IMR-90 (cell line): ENCODE results near the gene PSMD1. TPM values are rescaled to one million over a fixed set of nuclear protein-coding genes. Genes with fewer than 3 reads are reported as not detected.

ENCODE experiments used
- ATAC-seq: fragments of 200-7000 bp; cut with Tn5 transposase; 2 replicates; pipeline ENCODE4 v1.9.1; 2020; ENCODE audit warnings: low read depth, mild to moderate bottlenecking, moderate library complexity
- BruUV-seq: library from RNA; stranded (reverse); fragments of 400-500 nt; replicated peaks from 2 replicates; lab custom pipeline; 2021; lab: Mats Ljungman, UMichigan
- CTCF ChIA-PET: fragments of 300-600 bp; formaldehyde crosslinking; extraction: SDS; loops from one replicate; lab custom pipeline; 2021; ENCODE audit warnings: antibody characterized with exemption; lab: Yijun Ruan, JAX
- POLR2A ChIA-PET: fragments of 300-600 bp; sonication (Branson Sonifier 250); formaldehyde crosslinking; loops from one replicate; lab custom pipeline; 2022; ENCODE audit warnings: antibody characterized with exemption; ENCODE audit not compliant: unreplicated experiment; lab: Charles Lee
- DNase-seq: peaks from one replicate; pipeline ENCODE4 v3.0.0; 2013
- H2AFZ ChIP-seq: replicated peaks from 2 replicates; pipeline ENCODE3; 2013; ENCODE audit warnings: low read length, mild to moderate bottlenecking; ENCODE audit not compliant: poor library complexity
- H2AK5ac ChIP-seq: 2 replicates; pipeline ENCODE4 v1.6.1; 2013; ENCODE audit warnings: low read depth, low read length, inconsistent platforms
- H2AK9ac ChIP-seq: replicated peaks from 2 replicates; pipeline ENCODE3; 2013; ENCODE audit warnings: mild to moderate bottlenecking, low read depth, low read length, moderate library complexity; ENCODE audit not compliant: poor library complexity
- H2BK120ac ChIP-seq: 2 replicates; pipeline ENCODE4 v1.6.1; 2013; ENCODE audit warnings: low read depth, low read length, inconsistent platforms
- H2BK15ac ChIP-seq: 3 replicates; pipeline ENCODE4 v1.6.1; 2013; ENCODE audit warnings: low read depth, low read length, inconsistent platforms
- H2BK20ac ChIP-seq: 2 replicates; pipeline ENCODE4 v1.6.1; 2013; ENCODE audit warnings: low read depth, mild to moderate bottlenecking, inconsistent platforms, low read length, moderate library complexity
- H2BK5ac ChIP-seq: 2 replicates; pipeline ENCODE4 v1.6.1; 2013; ENCODE audit warnings: mild to moderate bottlenecking, low read depth, low read length, inconsistent platforms; ENCODE audit not compliant: poor library complexity, severe bottlenecking
- H3K14ac ChIP-seq: replicated peaks from 2 replicates; pipeline ENCODE4 v1.6.1; 2013; ENCODE audit warnings: low read depth, low read length, inconsistent platforms
- H3K18ac ChIP-seq: 2 replicates; pipeline ENCODE4 v1.6.1; 2013; ENCODE audit warnings: low read depth, low read length, control low read depth
- H3K23ac ChIP-seq: 2 replicates; pipeline ENCODE4 v1.6.1; 2013; ENCODE audit warnings: low read depth, low read length, inconsistent platforms
- H3K27ac ChIP-seq: 2 replicates; pipeline ENCODE4 v1.5.1; 2013; ENCODE audit warnings: mild to moderate bottlenecking, control low read depth, low read length; ENCODE audit not compliant: insufficient read depth
- H3K27me3 ChIP-seq: 2 replicates; pipeline ENCODE4 v1.6.1; 2013; ENCODE audit warnings: low read length; ENCODE audit not compliant: control insufficient read depth, insufficient read depth
- H3K36me3 ChIP-seq: 2 replicates; pipeline ENCODE4 v1.6.1; 2013; ENCODE audit warnings: low read length, mixed read lengths; ENCODE audit not compliant: control insufficient read depth, insufficient read depth
- H3K4ac ChIP-seq: 2 replicates; pipeline ENCODE4 v1.6.1; 2013; ENCODE audit warnings: low read depth, low read length, inconsistent platforms
- H3K4me1 ChIP-seq: 2 replicates; pipeline ENCODE4 v1.6.1; 2013; ENCODE audit warnings: low read length, mixed read lengths; ENCODE audit not compliant: control insufficient read depth, insufficient read depth
- H3K4me2 ChIP-seq: 2 replicates; pipeline ENCODE4 v1.6.1; 2013; ENCODE audit warnings: low read depth, mild to moderate bottlenecking, control low read depth, low read length, moderate library complexity
- H3K4me3 ChIP-seq: 2 replicates; pipeline ENCODE4 v1.5.1; 2013; ENCODE audit warnings: low read depth, mild to moderate bottlenecking, control low read depth, low read length, moderate library complexity; ENCODE audit not compliant: insufficient read depth
- H3K56ac ChIP-seq: 2 replicates; pipeline ENCODE4 v1.6.1; 2013; ENCODE audit warnings: low read length, inconsistent platforms; ENCODE audit not compliant: insufficient read depth; ENCODE audit errors: extremely low read depth
- H3K79me1 ChIP-seq, 2 experiments: 2 replicates each; pipeline ENCODE4 v1.6.1; 2013; ENCODE audit warnings: low read length in 2 of 2, inconsistent platforms in 1 of 2, low read depth in 1 of 2
- H3K9ac ChIP-seq: 2 replicates; pipeline ENCODE4 v1.6.1; 2013; ENCODE audit warnings: low read depth, low read length, control low read depth
- H3K9me1 ChIP-seq: 2 replicates; pipeline ENCODE4 v1.6.1; 2013; ENCODE audit warnings: low read length, inconsistent platforms; ENCODE audit not compliant: insufficient read depth
- H3K9me3 ChIP-seq: 2 replicates; pipeline ENCODE4 v1.6.1; 2013; ENCODE audit warnings: low read length; ENCODE audit not compliant: control insufficient read depth, insufficient read depth
- H4K20me1 ChIP-seq: 2 replicates; pipeline ENCODE4 v1.6.1; 2013; ENCODE audit warnings: low read length, inconsistent platforms; ENCODE audit not compliant: insufficient read depth
- H4K5ac ChIP-seq: 2 replicates; pipeline ENCODE4 v1.6.1; 2013; ENCODE audit warnings: mild to moderate bottlenecking, low read depth, low read length, control low read depth
- H4K8ac ChIP-seq, 2 experiments: 2 replicates each; pipeline ENCODE4 v1.6.1; 2013; ENCODE audit warnings: low read depth in 2 of 2, low read length in 2 of 2, control low read depth in 1 of 2, inconsistent platforms in 1 of 2
- H4K91ac ChIP-seq: 2 replicates; pipeline ENCODE4 v1.6.1; 2013; ENCODE audit warnings: low read depth, low read length, inconsistent platforms; ENCODE audit not compliant: insufficient read depth
- BHLHE40 ChIP-seq: fragments of 150-350 bp; IDR thresholded peaks from 2 replicates; pipeline ENCODE4 v1.6.1; 2016; ENCODE audit warnings: mild to moderate bottlenecking, low read depth, low read length
- CEBPB ChIP-seq: IDR thresholded peaks from 2 replicates; pipeline ENCODE4 v1.6.1; 2012; ENCODE audit warnings: low read depth, low read length, improper control_type of control experiment
- CTCF ChIP-seq: conservative IDR thresholded peaks from 2 replicates; pipeline ENCODE4 v1.5.1; 2012; ENCODE audit warnings: mild to moderate bottlenecking, low read depth, low read length, improper control_type of control experiment
- MAFK ChIP-seq: IDR thresholded peaks from 2 replicates; pipeline ENCODE4 v1.6.1; 2012; ENCODE audit warnings: low read depth, low read length, improper control_type of control experiment
- MAZ ChIP-seq: IDR thresholded peaks from 2 replicates; pipeline ENCODE4 v1.6.1; 2012; ENCODE audit warnings: low read depth, mild to moderate bottlenecking, low read length, improper control_type of control experiment, moderate library complexity, borderline replicate concordance
- POLR2A ChIP-seq: IDR thresholded peaks from 2 replicates; pipeline ENCODE4 v1.6.1; 2012; ENCODE audit warnings: mild to moderate bottlenecking, low read depth, low read length
- RAD21 ChIP-seq: IDR thresholded peaks from 2 replicates; pipeline ENCODE4 v1.6.1; 2012; ENCODE audit warnings: low read length, improper control_type of control experiment
- RCOR1 ChIP-seq: IDR thresholded peaks from 2 replicates; pipeline ENCODE4 v1.6.1; 2012; ENCODE audit warnings: mild to moderate bottlenecking, low read length, improper control_type of control experiment; ENCODE audit not compliant: insufficient replicate concordance
- WGBS, 2 experiments: methylation state at CpG; one replicate each; pipeline versions ENCODE4 v1.1.5 to v1.1.7; 2013; ENCODE audit warnings: missing lambda C conversion rate in 2 of 2; ENCODE audit not compliant: insufficient read length in 1 of 2; ENCODE audit errors: extremely low coverage in 2 of 2; 5-methylcytosine and 5-hydroxymethylcytosine counted together
- dilution Hi-C: fragments of 300-500 bp; cut with HindIII; formaldehyde crosslinking; loops from one replicate; pipeline ENCODE4 v1.14.3; 2018; ENCODE audit warnings: low sequenced_read_pairs; ENCODE audit not compliant: unreplicated experiment
- in situ Hi-C: fragments of 300-500 bp; cut with MboI; formaldehyde crosslinking; loops from 3 replicates; pipeline ENCODE4 v1.14.3; 2019; ENCODE audit warnings: low sequenced_read_pairs, inconsistent platforms, mixed read lengths
- intact Hi-C: fragments of 100-400 bp; cut with micrococcal nuclease; formaldehyde crosslinking; loops from 2 replicates; pipeline ENCODE4 v1.10.0; 2022
- polyA plus RNA-seq, 3 experiments: library from polyadenylated mRNA; depleted of rRNA; stranded (reverse); fragments of >200 nt; gene quantifications; 2 replicates each; pipeline ENCODE4 v1.2.3, GENCODE V29; 2012; ENCODE audit warnings: low replicate concordance in 1 of 3
- total RNA-seq: library from RNA; depleted of rRNA; stranded (reverse); fragments of >200 nt; gene quantifications from 2 replicates; pipeline ENCODE4 v1.2.3, GENCODE V29; 2012

The PSMD1 gene
- total and polyA plus RNA-seq, 2 of the 4 experiments (the other 2 are of a cell fraction): 89.8 to 181 TPM

GRCh38 chr2:231132129-231132528 lies 75.5 kb downstream of the PSMD1 start:
- peaks cover 21% of the 10 kb centered on the region for H3K4me1 ChIP-seq
- H3K4me2 ChIP-seq: peak overlapping the region; percentile 71
- no peak for TF ChIP-seq CTCF
- TF ChIP-seq BHLHE40: no peak
- no peak for TF ChIP-seq RCOR1
- TF ChIP-seq POLR2A: no peak
- TF ChIP-seq MAFK: no peak
- peak; percentile 72 for TF ChIP-seq CEBPB
- TF ChIP-seq MAZ: no peak
- TF ChIP-seq RAD21: no peak
- peaks cover 21 to 52% of the 10 kb centered on the region in 2 experiments; a peak in 3 of 4 replicates for H3K79me1 ChIP-seq
- dilution Hi-C loops (no loop called here), intact Hi-C loops (no loop called here), in situ Hi-C loops (no loop called here)
- H2BK120ac ChIP-seq: peak overlapping the region; percentile 79
- peak overlapping the region; percentile 97 for H3K18ac ChIP-seq
- H2AFZ ChIP-seq: no peak overlapping the region
- no peak overlapping the region for H2AK5ac ChIP-seq
- H4K91ac ChIP-seq: peak overlapping the region; percentile 73; the same call in 1 of the 2 replicates
- H2BK20ac ChIP-seq: peak overlapping the region; percentile 84
- H4K5ac ChIP-seq: peak overlapping the region; percentile 87; the same call in 1 of the 2 replicates
- peak overlapping the region; percentile 61; the same call in 1 of the 2 replicates for H3K27ac ChIP-seq
- peak overlapping the region; percentile 83; the same call in 1 of the 2 replicates for H3K4ac ChIP-seq
- DNase-seq (peak; percentile 79), ATAC-seq (peak; percentile 53)
- peak overlapping the region; percentile 57; the same call in 1 of the 2 replicates for H3K23ac ChIP-seq
- peaks cover 4% of the 10 kb centered on the region for H3K9me1 ChIP-seq
- no peak overlapping the region for H3K4me3 ChIP-seq
- ChIA-PET CTCF (no interaction called here), POLR2A (no interaction called here)
- peak overlapping the region in 1 of 2 experiments; percentile 79; a peak in 2 of 4 replicates for H4K8ac ChIP-seq
- no CpG with 5 or more reads among the region's 1 CpG for WGBS, 2 experiments
- peak overlapping the region; percentile 85 for H3K56ac ChIP-seq
- H3K14ac ChIP-seq: peak overlapping the region; percentile 91; the same call in 1 of the 2 replicates
- H2BK5ac ChIP-seq: peak overlapping the region; percentile 86
- H2AK9ac ChIP-seq: no peak overlapping the region
- no peaks in the 10 kb centered on the region for H4K20me1 ChIP-seq
- H3K36me3 ChIP-seq: no peaks in the 10 kb centered on the region; the same call in 1 of the 2 replicates
- H3K9ac ChIP-seq: no peak overlapping the region
- 0 out of 3 replicates have a peak overlapping the region, but pooled peaks have one; percentile 48 for H2BK15ac ChIP-seq
- no TSS peak for BruUV-seq
- no peaks in the 10 kb centered on the region for H3K27me3 ChIP-seq
- H3K9me3 ChIP-seq: no peaks in the 10 kb centered on the region
